ENCODE measurements around the gene ZNF106. TPM values are rescaled to one million over a fixed set of nuclear protein-coding genes. Genes with fewer than 3 reads are reported as not detected.

The ZNF106 gene
- total RNA-seq, 4 donors from 2014 or later, result 312 to 568 (median 428) TPM

- intact Hi-C loops (cut with DNase I), result no loop called here
- DNase-seq (ENCODE audit: extremely low spot score), result no peak
Observed at GRCh38 chr15:42498212-42499068, 7.5 kb upstream of the ZNF106 start.

GRCh38 chr15:42495361-42496212, 4.6 kb upstream of the ZNF106 start, which contains the start of gene SNAP23:
Gene SNAP23, plus strand, starts transcription at chr15:42495634. Its CDS starts 16,213 bp downstream, at chr15:42511847.
- peak; percentile 55 for TF ChIP-seq EP300 (IDR thresholded peaks at IDR 0.05)
- peak; percentile 96 to 97 for TF ChIP-seq POLR2AphosphoS5 (IDR thresholded peaks at IDR 0.05)
- TF ChIP-seq CTCF (IDR thresholded peaks at IDR 0.05), result no peak
- peak; percentile 81 for TF ChIP-seq POLR2A (IDR thresholded peaks at IDR 0.05; ENCODE audit: low read depth)
- H3K4me1 ChIP-seq, result peaks cover 36 to 74% (median 62%) of the 10 kb centered on the region in 4 donors
- H3K27ac ChIP-seq (replicated peaks in 1 of 4), result peak within 1 kb of the TSS; percentile 83 to 95 (median 91)
- H3K9me3 ChIP-seq, result no peaks in the 10 kb centered on the region
- under 1% methylated on average over 27 of the region's 43 CpGs for WGBS
- H3K27me3 ChIP-seq, result no peaks in the 10 kb centered on the region
- peak; percentile 98 for DNase-seq (ENCODE audit: extremely low spot score)
- intact Hi-C loops (cut with DNase I), result no loop called here
- H3K36me3 ChIP-seq, result peaks cover 0 to 4% (median 0%) of the 10 kb centered on the region in 4 donors
- H3K4me3 ChIP-seq, result peak within 1 kb of the TSS; percentile 66 to 77 (median 76)

More at GRCh38 chr15:42498212-42499068, 7.5 kb upstream of the ZNF106 start:
- Histone ChIP-seq H3K36me3 (peaks cover 0 to 4% (median 0%) of the 10 kb centered on the region in 4 donors), H3K27ac (replicated peaks in 1 of 4) (peak overlapping the region; percentile 20 to 58 (median 51)), H3K4me1 (peaks cover 38 to 68% (median 61%) of the 10 kb centered on the region in 4 donors), H3K4me3 (no peak overlapping the region), H3K9me3 (no peaks in the 10 kb centered on the region), H3K27me3 (no peaks in the 10 kb centered on the region)
- TF ChIP-seq EP300 (IDR thresholded peaks at IDR 0.05), result no peak
- TF ChIP-seq CTCF (IDR thresholded peaks at IDR 0.05), result no peak
- TF ChIP-seq POLR2AphosphoS5 (IDR thresholded peaks at IDR 0.05), result no peak
- TF ChIP-seq POLR2A (IDR thresholded peaks at IDR 0.05; ENCODE audit: low read depth), result no peak
- 79% methylated on average over 6 of the region's 6 CpGs for WGBS

- Histone ChIP-seq H3K27me3 (no peaks in the 10 kb centered on the region), H3K4me3 (peak overlapping the region; percentile 66 to 77 (median 76)), H3K9me3 (no peaks in the 10 kb centered on the region), H3K27ac (replicated peaks in 1 of 4) (peak overlapping the region; percentile 83 to 95 (median 91)), H3K4me1 (peaks cover 33 to 73% (median 62%) of the 10 kb centered on the region in 4 donors), H3K36me3 (peaks cover 0 to 4% (median 0%) of the 10 kb centered on the region in 4 donors)
- intact Hi-C loops (cut with DNase I), result no loop called here
- 5% methylated on average over 10 of the region's 10 CpGs for WGBS
- TF ChIP-seq POLR2A (IDR thresholded peaks at IDR 0.05; ENCODE audit: low read depth) (no peak), POLR2AphosphoS5 (IDR thresholded peaks at IDR 0.05) (peak in 1 of 2 donors; percentile 2), CTCF (IDR thresholded peaks at IDR 0.05) (no peak), EP300 (IDR thresholded peaks at IDR 0.05) (no peak)
- no peak for DNase-seq (ENCODE audit: extremely low spot score)
Observed at GRCh38 chr15:42494998-42495360, 4.0 kb upstream of the ZNF106 start.

GRCh38 chr15:42493679-42494078, 2.7 kb upstream of the ZNF106 start:
- intact Hi-C loops (cut with DNase I), result no loop called here
- no peak for DNase-seq (ENCODE audit: extremely low spot score)
- Histone ChIP-seq H3K27ac (replicated peaks in 1 of 4) (peak overlapping the region in 3 of 4 donors; percentile 83 to 92 (median 90)), H3K4me1 (peaks cover 37 to 71% (median 62%) of the 10 kb centered on the region in 4 donors), H3K27me3 (no peaks in the 10 kb centered on the region), H3K36me3 (peaks cover 0 to 4% (median 0%) of the 10 kb centered on the region in 4 donors), H3K4me3 (no peak overlapping the region), H3K9me3 (no peaks in the 10 kb centered on the region)
- WGBS, result 68% methylated on average over 1 of the region's 1 CpG
- TF ChIP-seq POLR2A (IDR thresholded peaks at IDR 0.05; ENCODE audit: low read depth), result no peak
- no peak for TF ChIP-seq EP300 (IDR thresholded peaks at IDR 0.05)
- no peak for TF ChIP-seq POLR2AphosphoS5 (IDR thresholded peaks at IDR 0.05)
- no peak for TF ChIP-seq CTCF (IDR thresholded peaks at IDR 0.05)

Data from esophagus muscularis mucosa (tissue), 4 donors.